GM19023 (cell line): ENCODE data around the gene MAP1B.

ENCODE experiments used
- ATAC-seq: cut with Tn5 transposase; IDR thresholded peaks from one replicate; pipeline ENCODE4 v1.9.1; 2021; ENCODE audit warnings: mild to moderate bottlenecking, moderate library complexity; ENCODE audit not compliant: unreplicated experiment

MAP1B gene

GRCh38 chr5:72187388-72188075 lies 80.3 kb downstream of the MAP1B start:
- no peak for ATAC-seq

GRCh38 chr5:72188166-72188565 lies 80.9 kb downstream of the MAP1B start:
- no peak for ATAC-seq

GRCh38 chr5:72189146-72189545 lies 81.9 kb downstream of the MAP1B start:
- no peak for ATAC-seq

GRCh38 chr5:72191404-72191803 lies 84.1 kb downstream of the MAP1B start:
- ATAC-seq, result no peak

- ATAC-seq, result peak; percentile 96
These were observed 87.6 kb downstream of the MAP1B start for GRCh38 chr5:72194846-72195245.

- ATAC-seq, result no peak
These were observed 88.3 kb downstream of the MAP1B start for GRCh38 chr5:72195581-72195980.

GRCh38 chr5:72197393-72197792 lies 90.1 kb downstream of the MAP1B start:
- ATAC-seq, result no peak

- ATAC-seq, result no peak
These were observed 92.4 kb downstream of the MAP1B start for GRCh38 chr5:72199681-72200080.

GRCh38 chr5:72202331-72202825 lies 95.1 kb downstream of the MAP1B start:
- no peak for ATAC-seq

- no peak for ATAC-seq
These were observed 96.1 kb downstream of the MAP1B start for GRCh38 chr5:72203251-72203845.

GRCh38 chr5:72204946-72205345 lies 97.7 kb downstream of the MAP1B start:
- no peak for ATAC-seq

GRCh38 chr5:72205431-72206009 lies 98.2 kb downstream of the MAP1B start:
- ATAC-seq, result no peak

- no peak for ATAC-seq
These were observed 98.9 kb downstream of the MAP1B start for GRCh38 chr5:72206160-72206559.

GRCh38 chr5:72206994-72207393 lies 99.7 kb downstream of the MAP1B start:
- ATAC-seq, result no peak

- ATAC-seq, result no peak
These were observed 101.2 kb downstream of the MAP1B start for GRCh38 chr5:72208324-72208926.

GRCh38 chr5:72209147-72210115 lies 102.2 kb downstream of the MAP1B start:
- ATAC-seq, result no peak

GRCh38 chr5:72210888-72211678 lies 103.8 kb downstream of the MAP1B start:
- no peak for ATAC-seq

GRCh38 chr5:72212171-72212570 lies 104.9 kb downstream of the MAP1B start:
- no peak for ATAC-seq

- no peak for ATAC-seq
These were observed 106.2 kb downstream of the MAP1B start for GRCh38 chr5:72213482-72213881.

- no peak for ATAC-seq
These were observed 106.9 kb downstream of the MAP1B start for GRCh38 chr5:72214168-72214567.
